Karpas-422 (cell line): ENCODE data around the gene RASA1. TPM values are rescaled to one million over a fixed set of nuclear protein-coding genes. Genes with fewer than 3 reads are reported as not detected.

ENCODE experiments used
- DNase-seq: peaks from one replicate; pipeline ENCODE4 v3.0.0-alpha.2; 2015
- H2AFZ ChIP-seq: fragments of 200-600 bp; sonication (generic); 2 replicates; pipeline ENCODE4 v1.6.1; 2014; ENCODE audit warnings: antibody characterized with exemption, low read length, mixed read lengths
- H3K27ac ChIP-seq: fragments of 200-600 bp; sonication (generic); 2 replicates; pipeline ENCODE4 v1.5.1; 2014; ENCODE audit warnings: mild to moderate bottlenecking, low read length, moderate library complexity
- H3K27me3 ChIP-seq: fragments of 200-600 bp; sonication (generic); 2 replicates; pipeline ENCODE4 v1.6.1; 2014; ENCODE audit warnings: low read length, mixed read lengths
- H3K36me3 ChIP-seq: fragments of 200-600 bp; sonication (generic); 2 replicates; pipeline ENCODE4 v1.6.1; 2014; ENCODE audit warnings: low read length, mixed read lengths; ENCODE audit not compliant: insufficient read depth
- H3K4me1 ChIP-seq: fragments of 200-600 bp; sonication (generic); 2 replicates; pipeline ENCODE4 v1.6.1; 2014; ENCODE audit warnings: mild to moderate bottlenecking, low read length, mixed read lengths
- H3K4me2 ChIP-seq: fragments of 200-600 bp; sonication (generic); 2 replicates; pipeline ENCODE4 v1.6.1; 2014; ENCODE audit warnings: low read length, low read depth, mild to moderate bottlenecking; ENCODE audit not compliant: poor library complexity, severe bottlenecking
- H3K4me3 ChIP-seq: fragments of 200-600 bp; sonication (generic); 2 replicates; pipeline ENCODE4 v1.5.1; 2014; ENCODE audit warnings: mild to moderate bottlenecking, antibody characterized with exemption, low read length, mixed read lengths
- H3K79me2 ChIP-seq: fragments of 200-600 bp; sonication (generic); 2 replicates; pipeline ENCODE4 v1.6.1; 2014; ENCODE audit warnings: mild to moderate bottlenecking, low read length, mixed read lengths
- H3K9ac ChIP-seq: fragments of 200-600 bp; sonication (generic); 2 replicates; pipeline ENCODE4 v1.6.0; 2014; ENCODE audit warnings: low read length
- H3K9me2 ChIP-seq: fragments of 200-600 bp; sonication (generic), shearing (Covaris generic); replicated peaks from 2 replicates; pipeline ENCODE4 v1.6.0; 2014; ENCODE audit warnings: mild to moderate bottlenecking, low read length, moderate library complexity; ENCODE audit not compliant: insufficient read depth
- H3K9me3 ChIP-seq: fragments of 300-700, 200-600 bp; sonication (generic); 2 replicates; pipeline ENCODE4 v1.6.1; 2014; ENCODE audit warnings: low read length, mixed read lengths
- H4K20me1 ChIP-seq: fragments of 200-600 bp; sonication (generic); 2 replicates; pipeline ENCODE4 v1.6.1; 2014; ENCODE audit warnings: mild to moderate bottlenecking, antibody characterized with exemption, low read length, low read depth; ENCODE audit not compliant: insufficient read depth
- small RNA-seq: library from RNA; depleted of rRNA; stranded (forward); fragments of <200 nt; gene quantifications from one replicate; pipeline ENCODE3, GENCODE V24; 2014
- total RNA-seq: library from RNA; depleted of rRNA; stranded (reverse); fragments of >200 nt; shearing (Covaris generic); gene quantifications from 2 replicates; pipeline ENCODE4 v1.2.3, GENCODE V29; 2014; ENCODE audit warnings: low replicate concordance; rRNA removed

Gene RASA1
- total RNA-seq, 1 experiment from 2014 or later, result 26.3 TPM

DNA sequence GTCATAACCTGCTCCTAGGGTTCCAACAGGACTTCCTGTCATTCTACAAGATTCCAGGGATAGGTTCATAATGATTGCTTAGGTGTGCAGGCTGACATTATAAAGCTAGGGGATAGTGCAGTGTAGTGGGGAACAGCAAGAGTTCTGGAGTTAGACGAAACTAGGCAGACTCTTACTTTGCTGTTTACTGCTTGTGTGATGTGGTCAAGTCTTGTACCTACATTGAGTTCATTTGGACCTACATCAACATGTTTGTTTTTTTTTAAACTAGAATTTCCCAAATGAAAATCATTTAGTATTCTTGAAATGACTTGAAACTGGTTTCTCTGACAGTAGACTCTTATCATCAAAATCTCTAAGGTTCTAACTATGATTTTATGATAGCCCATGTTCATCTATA is 166.3 kb downstream of the RASA1 start:
- no peak overlapping the region for H3K27ac ChIP-seq
- H3K4me3 ChIP-seq, result no peak overlapping the region
- no peak overlapping the region for H3K9ac ChIP-seq
- H3K4me2 ChIP-seq, result no peak overlapping the region
- H3K4me1 ChIP-seq, result no peaks in the 10 kb centered on the region
- H3K9me3 ChIP-seq, result no peaks in the 10 kb centered on the region
- DNase-seq, result no peak
- no peaks in the 10 kb centered on the region for H3K27me3 ChIP-seq
- H4K20me1 ChIP-seq, result no peaks in the 10 kb centered on the region
- H3K9me2 ChIP-seq, result no peaks in the 10 kb centered on the region
- H2AFZ ChIP-seq, result no peak overlapping the region
- H3K79me2 ChIP-seq, result no peaks in the 10 kb centered on the region
- no peaks in the 10 kb centered on the region for H3K36me3 ChIP-seq

DNA sequence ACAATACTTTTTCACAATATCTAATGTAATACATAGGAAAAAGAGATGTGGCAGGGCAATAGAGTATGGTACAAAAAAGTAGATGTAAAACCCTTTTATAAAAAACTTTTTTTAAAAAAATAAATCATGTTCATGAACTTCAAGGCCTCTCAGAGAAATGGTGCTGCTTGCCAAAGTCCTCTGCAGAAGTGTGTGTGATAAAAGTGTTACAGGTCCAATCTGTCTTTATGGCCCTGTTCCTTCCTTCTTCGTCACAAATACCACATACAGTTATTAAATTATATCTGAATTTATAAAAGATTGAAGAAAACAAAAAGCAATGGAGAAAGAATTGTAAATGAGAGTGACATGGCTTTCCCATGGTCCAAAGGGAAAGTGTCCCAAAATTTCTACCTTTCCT is 166.8 kb downstream of the RASA1 start:
- Histone ChIP-seq H3K9me3 (no peaks in the 10 kb centered on the region), H3K79me2 (no peaks in the 10 kb centered on the region), H4K20me1 (no peaks in the 10 kb centered on the region), H3K27me3 (no peaks in the 10 kb centered on the region), H2AFZ (no peak overlapping the region), H3K4me1 (no peaks in the 10 kb centered on the region), H3K36me3 (no peaks in the 10 kb centered on the region), H3K4me3 (no peak overlapping the region), H3K4me2 (no peak overlapping the region), H3K27ac (no peak overlapping the region), H3K9ac (no peak overlapping the region), H3K9me2 (no peaks in the 10 kb centered on the region)
- DNase-seq, result no peak

DNA sequence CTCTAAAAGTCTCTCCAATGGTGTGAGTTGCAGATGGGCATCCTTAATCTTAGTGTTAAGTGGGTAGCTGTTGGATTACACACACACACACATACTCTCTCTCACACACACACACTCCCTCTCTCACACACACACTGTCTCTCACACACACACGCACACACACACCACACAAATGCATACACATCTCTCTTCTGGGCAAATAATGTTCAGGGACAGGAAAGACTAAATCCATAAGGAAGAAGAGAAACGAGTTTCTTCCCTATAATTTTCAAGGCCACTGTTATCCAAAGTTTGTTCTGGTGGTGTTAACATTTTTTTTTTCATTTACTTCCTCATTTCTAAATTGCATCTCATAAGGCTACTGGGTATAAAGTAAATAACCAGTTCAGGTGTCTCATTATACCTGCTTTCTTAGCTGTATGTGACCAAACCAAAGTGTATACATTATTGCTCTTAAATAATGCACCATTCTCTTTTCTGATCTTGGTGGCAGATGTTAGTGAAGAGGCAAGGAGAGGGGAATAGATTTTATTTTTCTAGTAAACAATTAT is 167.5 kb downstream of the RASA1 start:
- Histone ChIP-seq H4K20me1 (no peaks in the 10 kb centered on the region), H3K27me3 (no peaks in the 10 kb centered on the region), H3K4me2 (no peak overlapping the region), H3K9me3 (no peaks in the 10 kb centered on the region), H3K4me3 (no peak overlapping the region), H2AFZ (no peak overlapping the region), H3K4me1 (no peaks in the 10 kb centered on the region), H3K36me3 (no peaks in the 10 kb centered on the region), H3K27ac (no peak overlapping the region), H3K9ac (no peak overlapping the region), H3K79me2 (no peaks in the 10 kb centered on the region), H3K9me2 (no peaks in the 10 kb centered on the region)
- no peak for DNase-seq

DNA sequence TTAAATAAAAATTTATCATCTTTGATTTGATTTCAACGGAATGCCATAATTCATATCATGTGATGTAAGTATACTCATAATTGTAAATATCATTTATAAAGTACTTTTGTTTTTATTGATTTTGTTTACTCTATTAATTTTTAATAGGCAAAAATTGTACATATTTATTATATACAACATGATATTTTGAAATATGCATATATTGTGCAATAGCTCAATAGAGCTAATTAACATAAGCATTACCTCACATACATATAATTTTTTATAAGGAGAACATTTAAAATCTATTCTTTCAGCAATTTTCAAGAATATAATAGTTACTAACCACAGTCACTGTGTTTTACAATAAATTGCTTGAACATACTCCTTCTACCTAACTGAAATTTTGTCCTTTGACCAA is 170.0 kb downstream of the RASA1 start:
- Histone ChIP-seq H3K9ac (no peak overlapping the region), H3K27ac (no peak overlapping the region), H3K9me3 (no peaks in the 10 kb centered on the region), H3K9me2 (no peaks in the 10 kb centered on the region), H3K4me2 (no peak overlapping the region), H3K4me1 (no peaks in the 10 kb centered on the region), H3K36me3 (no peaks in the 10 kb centered on the region), H2AFZ (no peak overlapping the region), H3K4me3 (no peak overlapping the region), H3K79me2 (no peaks in the 10 kb centered on the region), H3K27me3 (no peaks in the 10 kb centered on the region), H4K20me1 (no peaks in the 10 kb centered on the region)
- DNase-seq, result no peak

DNA sequence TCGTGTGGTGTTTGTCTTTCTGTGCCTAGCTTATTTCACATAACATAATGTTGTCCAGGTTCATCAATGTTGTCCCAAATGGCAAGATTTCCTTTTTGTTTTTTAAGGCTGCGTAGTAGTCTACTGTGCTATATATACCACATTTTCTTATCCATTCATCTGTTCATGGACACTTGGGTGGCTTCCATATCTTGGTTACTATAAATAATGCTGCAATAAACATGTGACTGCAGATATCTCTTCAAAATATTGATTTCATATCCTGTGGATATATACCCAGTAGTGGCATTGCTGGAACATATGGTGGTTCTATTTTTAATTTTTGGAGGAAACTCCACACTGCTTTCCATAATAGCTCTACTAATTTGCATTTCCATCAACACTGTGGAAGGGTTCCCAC is 170.5 kb downstream of the RASA1 start:
- no peak for DNase-seq

More for the DNA sequence above, 170.5 kb downstream of the RASA1 start:
- Histone ChIP-seq H3K9ac (no peak overlapping the region), H3K27ac (no peak overlapping the region), H3K4me2 (no peak overlapping the region), H3K4me1 (no peaks in the 10 kb centered on the region), H3K36me3 (no peaks in the 10 kb centered on the region), H3K4me3 (no peak overlapping the region), H3K27me3 (no peaks in the 10 kb centered on the region), H3K79me2 (no peaks in the 10 kb centered on the region), H4K20me1 (no peaks in the 10 kb centered on the region), H3K9me3 (no peaks in the 10 kb centered on the region), H3K9me2 (no peaks in the 10 kb centered on the region), H2AFZ (no peak overlapping the region)

Small RNA genes within 50 kb of the gene (small RNA-seq; reads per million reads assigned to genes)
- gene RN7SL629P, result not detected
- not detected for gene RNU6-606P
- gene RNU6-727P, result not detected

Other genes starting within 250 kb of the RASA1 start
- 87.1 and 149 TPM in 2 replicates for gene CCNH, start 145.0 kb downstream of the RASA1 start, total RNA-seq